MM.1S (cell line): ENCODE measurements around the gene PDE1C.

ENCODE experiments used
- DNase-seq: peaks from one replicate; pipeline ENCODE4 v3.0.0-alpha.2; 2015
- H2AFZ ChIP-seq: fragments of 300-600 bp; sonication (generic); 2 replicates; pipeline ENCODE4 v1.6.0; 2016; ENCODE audit warnings: antibody characterized with exemption, low read length
- H3F3A ChIP-seq: fragments of 300-600 bp; sonication (generic); 2 replicates; pipeline ENCODE4 v1.6.1; 2016; ENCODE audit warnings: mild to moderate bottlenecking, antibody characterized with exemption, low read length, moderate library complexity, mixed read lengths; ENCODE audit not compliant: insufficient read depth
- H3K27ac ChIP-seq: fragments of 300-600 bp; sonication (generic); 2 replicates; pipeline ENCODE4 v1.5.1; 2016; ENCODE audit warnings: mild to moderate bottlenecking, low read length
- H3K27me3 ChIP-seq: fragments of 300-600 bp; sonication (generic); replicated peaks from 2 replicates; pipeline ENCODE4 v1.6.0; 2016; ENCODE audit warnings: low read length; ENCODE audit not compliant: insufficient read depth
- H3K36me3 ChIP-seq: fragments of 300-600 bp; sonication (generic); replicated peaks from 2 replicates; pipeline ENCODE4 v1.6.1; 2016; ENCODE audit warnings: mild to moderate bottlenecking, low read length, mixed read lengths; ENCODE audit not compliant: insufficient read depth
- H3K4me1 ChIP-seq: fragments of 300-600 bp; sonication (generic); 2 replicates; pipeline ENCODE4 v1.6.1; 2016; ENCODE audit warnings: low read length, mixed read lengths
- H3K4me2 ChIP-seq: fragments of 300-600 bp; sonication (generic); 2 replicates; pipeline ENCODE4 v1.6.0; 2016; ENCODE audit warnings: low read depth, low read length
- H3K4me3 ChIP-seq: fragments of 300-600 bp; sonication (generic); 2 replicates; pipeline ENCODE4 v1.5.1; 2016; ENCODE audit warnings: low read length, mixed read lengths
- H3K79me2 ChIP-seq: fragments of 300-600 bp; sonication (generic); 2 replicates; pipeline ENCODE4 v1.6.1; 2016; ENCODE audit warnings: mixed run types, low read length, mixed read lengths
- H3K9ac ChIP-seq: fragments of 300-600 bp; sonication (generic); 2 replicates; pipeline ENCODE4 v1.6.1; 2016; ENCODE audit warnings: low read length, mixed read lengths
- H3K9me2 ChIP-seq: fragments of 300-600 bp; sonication (generic); replicated peaks from 2 replicates; pipeline ENCODE4 v1.6.1; 2016; ENCODE audit warnings: mild to moderate bottlenecking, low read length, mixed read lengths; ENCODE audit not compliant: insufficient read depth
- H3K9me3 ChIP-seq: fragments of 300-600 bp; sonication (generic); replicated peaks from 2 replicates; pipeline ENCODE4 v1.6.1; 2016; ENCODE audit warnings: mild to moderate bottlenecking, low read length, mixed read lengths; ENCODE audit not compliant: insufficient read depth
- H4K20me1 ChIP-seq: fragments of 300-600 bp; sonication (generic); 2 replicates; pipeline ENCODE4 v1.6.1; 2016; ENCODE audit warnings: mild to moderate bottlenecking, low read length, moderate library complexity, mixed read lengths; ENCODE audit not compliant: insufficient read depth
- CTCF ChIP-seq: fragments of 300-600 bp; sonication (generic); IDR thresholded peaks from 2 replicates; pipeline ENCODE4 v1.5.1; 2016; ENCODE audit warnings: antibody characterized with exemption, low read length, mixed read lengths
- EZH2 ChIP-seq: fragments of 300-600 bp; sonication (generic); optimal IDR thresholded peaks from 2 replicates; pipeline ENCODE3; 2017; ENCODE audit warnings: low read depth, mild to moderate bottlenecking, antibody characterized with exemption, low read length, mixed read lengths
- EZH2phosphoT487 ChIP-seq: fragments of 300-600 bp; sonication (generic); IDR thresholded peaks from 2 replicates; pipeline ENCODE4 v1.6.1; 2018; ENCODE audit warnings: antibody characterized with exemption, low read length

PDE1C gene

DNA sequence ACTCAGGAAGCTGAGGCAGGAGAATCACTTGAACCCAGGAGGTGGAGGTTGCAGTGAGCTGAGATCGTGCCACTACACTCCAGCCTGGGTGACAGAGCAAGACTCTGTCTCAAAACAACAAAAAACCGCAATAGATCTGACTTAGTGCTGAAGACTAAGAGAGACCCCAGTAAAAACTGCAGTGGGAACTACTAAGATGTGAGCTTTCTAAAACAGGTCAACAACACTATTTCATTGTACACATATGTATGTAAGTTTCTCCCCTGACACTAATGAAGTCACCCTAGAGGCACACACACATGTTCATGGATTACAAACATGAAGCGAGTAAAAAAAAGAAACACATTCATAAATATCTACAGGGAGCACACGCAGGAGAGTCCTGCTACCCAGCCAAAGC, 68.3 kb downstream of the PDE1C start:
- Histone ChIP-seq H4K20me1 (no peaks in the 10 kb centered on the region), H3K36me3 (no peaks in the 10 kb centered on the region), H3K9ac (no peak overlapping the region), H3F3A (no peaks in the 10 kb centered on the region), H2AFZ (no peak overlapping the region), H3K4me3 (no peak overlapping the region), H3K27ac (no peak overlapping the region), H3K4me2 (no peak overlapping the region), H3K9me3 (no peaks in the 10 kb centered on the region), H3K4me1 (no peaks in the 10 kb centered on the region), H3K27me3 (no peaks in the 10 kb centered on the region), H3K9me2 (no peaks in the 10 kb centered on the region), H3K79me2 (no peaks in the 10 kb centered on the region)
- no peak for TF ChIP-seq EZH2phosphoT487
- TF ChIP-seq EZH2 = no peak
- TF ChIP-seq CTCF = no peak
- DNase-seq = no peak

GRCh38 chr7:31997423-31997822, 72.8 kb downstream of the PDE1C start:
- no peaks in the 10 kb centered on the region for H3K36me3 ChIP-seq
- H3K27ac ChIP-seq = no peak overlapping the region
- H4K20me1 ChIP-seq = no peaks in the 10 kb centered on the region
- DNase-seq = no peak
- no peak overlapping the region for H2AFZ ChIP-seq
- H3K9me3 ChIP-seq = no peaks in the 10 kb centered on the region
- no peak overlapping the region for H3K4me2 ChIP-seq
- no peaks in the 10 kb centered on the region for H3K27me3 ChIP-seq
- no peaks in the 10 kb centered on the region for H3K4me1 ChIP-seq
- H3F3A ChIP-seq = no peaks in the 10 kb centered on the region
- no peak overlapping the region for H3K9ac ChIP-seq
- no peak overlapping the region for H3K4me3 ChIP-seq
- no peaks in the 10 kb centered on the region for H3K79me2 ChIP-seq
- TF ChIP-seq EZH2 = no peak
- H3K9me2 ChIP-seq = no peaks in the 10 kb centered on the region

DNA sequence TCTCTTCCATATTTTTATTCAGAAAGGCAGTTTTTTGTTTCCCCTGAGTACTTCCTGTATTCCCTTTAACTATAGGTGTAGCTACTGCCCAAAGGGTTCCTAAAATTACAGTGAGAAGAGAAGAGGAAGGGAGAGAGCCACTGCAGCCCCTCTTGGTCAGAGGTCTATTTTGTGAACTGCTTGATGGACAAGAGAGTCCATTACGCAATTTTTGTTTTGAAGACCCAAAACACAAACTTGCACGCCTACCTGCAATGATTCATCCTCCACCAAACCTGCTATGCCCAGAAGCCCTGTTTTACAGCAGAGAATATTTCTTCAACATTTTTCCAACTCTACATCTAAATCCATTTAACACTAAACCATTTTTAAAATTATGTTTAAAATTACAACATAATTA, 75.1 kb downstream of the PDE1C start:
- Histone ChIP-seq H3K36me3 (no peaks in the 10 kb centered on the region), H3K4me3 (no peak overlapping the region), H3K79me2 (no peaks in the 10 kb centered on the region), H3K4me1 (no peaks in the 10 kb centered on the region), H3K27ac (no peak overlapping the region), H3K9me2 (no peaks in the 10 kb centered on the region), H2AFZ (no peak overlapping the region), H3F3A (no peaks in the 10 kb centered on the region), H3K9me3 (no peaks in the 10 kb centered on the region), H3K27me3 (no peaks in the 10 kb centered on the region), H3K4me2 (no peak overlapping the region), H3K9ac (no peak overlapping the region), H4K20me1 (no peaks in the 10 kb centered on the region)
- TF ChIP-seq CTCF (no peak), EZH2 (no peak), EZH2phosphoT487 (no peak)
- no peak for DNase-seq

DNA sequence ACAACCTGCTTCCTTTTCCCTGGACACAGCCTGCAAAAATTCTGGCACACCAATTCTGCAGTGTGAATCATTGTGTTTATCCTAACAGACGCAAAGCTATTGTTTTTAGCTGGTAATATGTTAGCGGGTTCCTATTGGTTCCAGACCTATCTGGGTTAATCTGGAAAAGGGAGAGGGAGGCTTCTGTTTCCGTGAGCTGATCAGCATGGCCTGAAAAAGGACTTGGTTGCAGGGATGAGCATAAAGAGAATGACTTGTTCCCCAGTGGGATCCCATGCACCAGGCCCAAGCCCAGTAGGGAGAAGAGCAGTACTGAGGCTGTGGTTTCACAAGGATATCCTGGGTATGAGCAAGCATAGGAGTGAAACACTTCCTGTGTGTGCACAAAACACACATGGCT, 78.4 kb downstream of the PDE1C start:
- Histone ChIP-seq H3F3A (no peaks in the 10 kb centered on the region), H3K9ac (no peak overlapping the region), H3K4me3 (no peak overlapping the region), H3K27ac (no peak overlapping the region), H3K4me1 (no peaks in the 10 kb centered on the region), H3K27me3 (no peaks in the 10 kb centered on the region), H3K9me2 (no peaks in the 10 kb centered on the region), H2AFZ (no peak overlapping the region), H3K79me2 (no peaks in the 10 kb centered on the region), H3K4me2 (no peak overlapping the region), H3K36me3 (no peaks in the 10 kb centered on the region), H4K20me1 (no peaks in the 10 kb centered on the region), H3K9me3 (no peaks in the 10 kb centered on the region)
- TF ChIP-seq EZH2 (no peak), CTCF (no peak), EZH2phosphoT487 (no peak)
- no peak for DNase-seq
